ENCODE results near the gene EIF3J. TPM values are rescaled to one million over a fixed set of nuclear protein-coding genes. Genes with fewer than 3 reads are reported as not detected.

Gene EIF3J
- polyA plus RNA-seq, 4 donors, result 31.5 to 63.3 (median 52.3) TPM

DNA sequence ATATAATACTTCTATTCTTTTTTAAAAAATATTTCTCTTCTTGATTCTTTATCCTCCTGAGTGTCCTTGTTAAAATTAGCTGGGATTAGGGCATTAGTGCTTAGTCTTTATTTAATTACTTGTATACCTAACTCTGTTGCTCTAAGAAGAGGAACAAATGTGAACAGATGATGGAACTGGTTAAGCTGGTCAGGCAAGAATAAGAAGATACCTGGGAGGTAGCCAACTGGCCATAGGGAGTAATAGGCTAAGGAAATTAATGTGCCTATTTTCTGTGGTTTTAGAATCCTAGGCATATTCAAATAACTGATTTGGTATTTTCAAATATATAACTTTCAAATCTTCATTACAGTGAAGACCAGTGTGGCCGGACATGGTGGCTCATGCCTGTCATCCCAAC is 54.4 kb downstream of the EIF3J start:
- DNase-seq (no peak), FAIRE-seq (no peak)
- Histone ChIP-seq H3K36me3 (ENCODE audit: control insufficient read depth in 3 of 3, insufficient read depth in 2 of 3, low read depth in 1 of 3, low read length in 3 of 3) (peaks cover 21 to 64% (median 41%) of the 10 kb centered on the region in 3 donors), H3K27ac (ENCODE audit: low read depth in 1 of 3, low read length in 2 of 3) (no peak overlapping the region), H3K9me3 (ENCODE audit: control insufficient read depth in 2 of 2, insufficient read depth in 1 of 2, low read depth in 1 of 2, low read length in 1 of 2) (peaks cover 0 to 9% of the 10 kb centered on the region in 2 donors), H3K4me3 (ENCODE audit: low read depth in 1 of 3, low read length in 3 of 3) (no peak overlapping the region), H3K4me1 (ENCODE audit: control insufficient read depth in 3 of 3, insufficient read depth in 2 of 3, low read depth in 1 of 3, low read length in 2 of 3) (no peaks in the 10 kb centered on the region), H3K27me3 (ENCODE audit: control insufficient read depth in 3 of 3, insufficient read depth in 3 of 3, low read length in 3 of 3) (no peaks in the 10 kb centered on the region)
- 86 to 100% (median 96%) methylated on average over 1 of the region's 1 CpG for WGBS, 3 donors

GRCh38 chr15:44593042-44593736 is 56.2 kb downstream of the EIF3J start:
- DNase-seq, result no peak
- peaks cover 0 to 9% of the 10 kb centered on the region in 2 donors for H3K9me3 ChIP-seq (ENCODE audit: control insufficient read depth in 2 of 2, insufficient read depth in 1 of 2, low read depth in 1 of 2, low read length in 1 of 2)
- H3K27me3 ChIP-seq (ENCODE audit: control insufficient read depth in 3 of 3, insufficient read depth in 3 of 3, low read length in 3 of 3), result no peaks in the 10 kb centered on the region
- H3K4me3 ChIP-seq (ENCODE audit: low read depth in 1 of 3, low read length in 3 of 3), result no peak overlapping the region
- no peak overlapping the region for H3K27ac ChIP-seq (ENCODE audit: low read depth in 1 of 3, low read length in 2 of 3)
- H3K4me1 ChIP-seq (ENCODE audit: control insufficient read depth in 3 of 3, insufficient read depth in 2 of 3, low read depth in 1 of 3, low read length in 2 of 3), result no peaks in the 10 kb centered on the region
- WGBS, 3 donors, result 87 to 90% (median 87%) methylated on average over 7 of the region's 7 CpGs
- peaks cover 24 to 59% (median 37%) of the 10 kb centered on the region in 3 donors for H3K36me3 ChIP-seq (ENCODE audit: control insufficient read depth in 3 of 3, insufficient read depth in 2 of 3, low read depth in 1 of 3, low read length in 3 of 3)
- FAIRE-seq, result no peak

- WGBS, 3 donors, result 45 to 77% (median 67%) methylated on average over 1 of the region's 1 CpG
- no peak for FAIRE-seq
- Histone ChIP-seq H3K4me1 (ENCODE audit: control insufficient read depth in 3 of 3, insufficient read depth in 2 of 3, low read depth in 1 of 3, low read length in 2 of 3) (no peaks in the 10 kb centered on the region), H3K4me3 (ENCODE audit: low read depth in 1 of 3, low read length in 3 of 3) (no peak overlapping the region), H3K36me3 (ENCODE audit: control insufficient read depth in 3 of 3, insufficient read depth in 2 of 3, low read depth in 1 of 3, low read length in 3 of 3) (peaks cover 23 to 50% (median 30%) of the 10 kb centered on the region in 3 donors), H3K27me3 (ENCODE audit: control insufficient read depth in 3 of 3, insufficient read depth in 3 of 3, low read length in 3 of 3) (no peaks in the 10 kb centered on the region), H3K9me3 (ENCODE audit: control insufficient read depth in 2 of 2, insufficient read depth in 1 of 2, low read depth in 1 of 2, low read length in 1 of 2) (no peaks in the 10 kb centered on the region), H3K27ac (ENCODE audit: low read depth in 1 of 3, low read length in 2 of 3) (no peak overlapping the region)
- DNase-seq, result no peak
Observed at GRCh38 chr15:44595246-44595645, 58.3 kb downstream of the EIF3J start.

GRCh38 chr15:44595656-44596510 is 58.9 kb downstream of the EIF3J start:
- DNase-seq (no peak), FAIRE-seq (no peak)
- Histone ChIP-seq H3K9me3 (ENCODE audit: control insufficient read depth in 2 of 2, insufficient read depth in 1 of 2, low read depth in 1 of 2, low read length in 1 of 2) (no peaks in the 10 kb centered on the region), H3K27me3 (ENCODE audit: control insufficient read depth in 3 of 3, insufficient read depth in 3 of 3, low read length in 3 of 3) (no peaks in the 10 kb centered on the region), H3K4me3 (ENCODE audit: low read depth in 1 of 3, low read length in 3 of 3) (no peak overlapping the region), H3K27ac (ENCODE audit: low read depth in 1 of 3, low read length in 2 of 3) (no peak overlapping the region), H3K36me3 (ENCODE audit: control insufficient read depth in 3 of 3, insufficient read depth in 2 of 3, low read depth in 1 of 3, low read length in 3 of 3) (peaks cover 20 to 50% (median 28%) of the 10 kb centered on the region in 3 donors), H3K4me1 (ENCODE audit: control insufficient read depth in 3 of 3, insufficient read depth in 2 of 3, low read depth in 1 of 3, low read length in 2 of 3) (no peaks in the 10 kb centered on the region)
- 91 to 96% (median 95%) methylated on average over 3 of the region's 3 CpGs for WGBS, 3 donors

GRCh38 chr15:44596511-44597010 is 59.6 kb downstream of the EIF3J start:
- Histone ChIP-seq H3K9me3 (ENCODE audit: control insufficient read depth in 2 of 2, insufficient read depth in 1 of 2, low read depth in 1 of 2, low read length in 1 of 2) (no peaks in the 10 kb centered on the region), H3K27ac (ENCODE audit: low read depth in 1 of 3, low read length in 2 of 3) (no peak overlapping the region), H3K4me3 (ENCODE audit: low read depth in 1 of 3, low read length in 3 of 3) (no peak overlapping the region), H3K27me3 (ENCODE audit: control insufficient read depth in 3 of 3, insufficient read depth in 3 of 3, low read length in 3 of 3) (no peaks in the 10 kb centered on the region), H3K36me3 (ENCODE audit: control insufficient read depth in 3 of 3, insufficient read depth in 2 of 3, low read depth in 1 of 3, low read length in 3 of 3) (peaks cover 18 to 54% (median 27%) of the 10 kb centered on the region in 3 donors), H3K4me1 (ENCODE audit: control insufficient read depth in 3 of 3, insufficient read depth in 2 of 3, low read depth in 1 of 3, low read length in 2 of 3) (no peaks in the 10 kb centered on the region)
- DNase-seq (no peak), FAIRE-seq (no peak)
- 63 to 88% (median 88%) methylated on average over 1 of the region's 1 CpG for WGBS, 3 donors

DNA sequence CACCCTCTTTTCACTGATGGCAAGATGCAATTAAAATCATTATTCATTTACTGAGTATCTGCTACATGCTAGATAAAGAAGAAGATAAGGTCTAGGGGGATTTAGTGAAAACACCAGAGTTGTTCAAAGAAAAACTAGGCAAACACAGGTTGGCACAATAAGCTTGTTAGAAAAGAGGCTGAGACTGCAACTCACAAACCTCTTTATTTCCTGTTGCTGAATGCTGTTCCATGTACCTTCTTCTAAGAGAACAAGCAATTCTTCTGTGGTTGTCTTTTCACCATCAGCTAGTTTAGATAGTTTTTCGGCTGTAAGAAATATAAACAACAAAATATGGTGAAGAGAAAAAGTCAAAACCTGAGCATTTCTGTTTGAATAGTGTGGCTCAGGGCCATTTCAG is 61.1 kb downstream of the EIF3J start:
- DNase-seq (peak in 1 of 2 donors; percentile 3), FAIRE-seq (no peak)
- Histone ChIP-seq H3K4me3 (ENCODE audit: low read depth in 1 of 3, low read length in 3 of 3) (no peak overlapping the region), H3K36me3 (ENCODE audit: control insufficient read depth in 3 of 3, insufficient read depth in 2 of 3, low read depth in 1 of 3, low read length in 3 of 3) (peaks cover 13 to 51% (median 25%) of the 10 kb centered on the region in 3 donors), H3K9me3 (ENCODE audit: control insufficient read depth in 2 of 2, insufficient read depth in 1 of 2, low read depth in 1 of 2, low read length in 1 of 2) (no peaks in the 10 kb centered on the region), H3K27me3 (ENCODE audit: control insufficient read depth in 3 of 3, insufficient read depth in 3 of 3, low read length in 3 of 3) (no peaks in the 10 kb centered on the region), H3K4me1 (ENCODE audit: control insufficient read depth in 3 of 3, insufficient read depth in 2 of 3, low read depth in 1 of 3, low read length in 2 of 3) (no peaks in the 10 kb centered on the region), H3K27ac (ENCODE audit: low read depth in 1 of 3, low read length in 2 of 3) (no peak overlapping the region)
- WGBS, 3 donors, result 72 to 94% (median 79%) methylated on average over 1 of the region's 1 CpG

DNA sequence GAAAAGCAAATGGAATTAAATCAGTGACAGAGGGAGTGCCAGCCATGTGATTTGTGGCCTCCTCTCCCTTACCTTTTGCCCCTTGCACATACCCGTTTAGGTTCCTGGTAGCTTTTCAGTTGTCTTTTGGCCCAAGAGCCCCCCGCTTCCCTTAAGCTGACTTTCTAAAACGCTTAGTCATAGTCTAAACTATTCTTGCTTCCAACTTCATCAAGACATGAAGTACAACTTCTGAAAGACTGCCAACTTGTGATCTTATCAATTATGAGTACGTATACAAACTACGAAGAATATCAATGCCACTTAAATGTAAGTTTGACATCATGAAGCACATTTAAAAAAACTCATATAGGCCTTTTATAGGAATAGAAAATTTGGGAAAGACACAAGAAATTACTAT is 61.9 kb downstream of the EIF3J start:
- WGBS, 3 donors, result 67 to 81% (median 70%) methylated on average over 5 of the region's 5 CpGs
- Histone ChIP-seq H3K36me3 (ENCODE audit: control insufficient read depth in 3 of 3, insufficient read depth in 2 of 3, low read depth in 1 of 3, low read length in 3 of 3) (peaks cover 10 to 45% (median 29%) of the 10 kb centered on the region in 3 donors), H3K27ac (ENCODE audit: low read depth in 1 of 3, low read length in 2 of 3) (no peak overlapping the region), H3K9me3 (ENCODE audit: control insufficient read depth in 2 of 2, insufficient read depth in 1 of 2, low read depth in 1 of 2, low read length in 1 of 2) (no peaks in the 10 kb centered on the region), H3K4me3 (ENCODE audit: low read depth in 1 of 3, low read length in 3 of 3) (no peak overlapping the region), H3K27me3 (ENCODE audit: control insufficient read depth in 3 of 3, insufficient read depth in 3 of 3, low read length in 3 of 3) (no peaks in the 10 kb centered on the region), H3K4me1 (ENCODE audit: control insufficient read depth in 3 of 3, insufficient read depth in 2 of 3, low read depth in 1 of 3, low read length in 2 of 3) (no peaks in the 10 kb centered on the region)
- FAIRE-seq, result no peak
- no peak for DNase-seq

- H3K36me3 ChIP-seq (ENCODE audit: control insufficient read depth in 3 of 3, insufficient read depth in 2 of 3, low read depth in 1 of 3, low read length in 3 of 3), result peaks cover 9 to 32% (median 30%) of the 10 kb centered on the region in 3 donors
- H3K27me3 ChIP-seq (ENCODE audit: control insufficient read depth in 3 of 3, insufficient read depth in 3 of 3, low read length in 3 of 3), result no peaks in the 10 kb centered on the region
- no peaks in the 10 kb centered on the region for H3K9me3 ChIP-seq (ENCODE audit: control insufficient read depth in 2 of 2, insufficient read depth in 1 of 2, low read depth in 1 of 2, low read length in 1 of 2)
- DNase-seq (no peak), FAIRE-seq (no peak)
- 92 to 99% (median 98%) methylated on average over 2 of the region's 2 CpGs for WGBS, 3 donors
- no peak overlapping the region for H3K4me3 ChIP-seq (ENCODE audit: low read depth in 1 of 3, low read length in 3 of 3)
- no peak overlapping the region for H3K27ac ChIP-seq (ENCODE audit: low read depth in 1 of 3, low read length in 2 of 3)
- no peaks in the 10 kb centered on the region for H3K4me1 ChIP-seq (ENCODE audit: control insufficient read depth in 3 of 3, insufficient read depth in 2 of 3, low read depth in 1 of 3, low read length in 2 of 3)
Observed at GRCh38 chr15:44603126-44603525, 66.2 kb downstream of the EIF3J start.
